ENCODE results near the gene JADE2. TPM values are rescaled to one million over a fixed set of nuclear protein-coding genes. Genes with fewer than 3 reads are reported as not detected.
"Not testable (repeated sequence)": the region's sequence is repeated elsewhere in the genome, so short reads cannot be mapped to it uniquely, and the experiment has no call there.

The JADE2 gene
- polyA plus RNA-seq, 3 donors: 2.1 to 10.2 (median 3.1) TPM

DNA sequence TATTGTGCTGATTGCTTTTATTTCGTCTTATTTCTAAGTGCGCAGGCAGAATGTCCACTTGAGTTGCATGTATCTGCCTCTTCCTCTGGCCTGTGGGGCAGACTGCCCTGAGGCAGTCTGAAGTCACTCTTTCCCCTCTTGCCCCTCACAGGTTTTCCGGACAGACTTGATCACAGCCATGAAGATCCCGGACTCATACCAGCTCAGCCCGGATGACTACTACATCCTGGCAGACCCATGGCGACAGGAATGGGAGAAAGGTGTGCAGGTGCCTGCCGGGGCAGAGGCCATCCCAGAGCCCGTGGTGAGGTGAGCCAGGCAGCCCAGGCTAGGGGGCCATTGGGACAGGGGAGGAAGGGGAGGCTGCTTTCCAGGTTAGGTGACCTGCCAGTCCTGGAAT, 26.4 kb downstream of the JADE2 start:
- intact Hi-C loops (cut with micrococcal nuclease): no loop called here
- Histone ChIP-seq H2AFZ (ENCODE audit: insufficient read depth, low read depth, low read length, poor library complexity, severe bottlenecking) (no peak overlapping the region), H3K4me2 (replicated peaks; ENCODE audit: extremely low read depth, low read length, poor library complexity, severe bottlenecking) (no peak overlapping the region), H3K4me1 (ENCODE audit: control insufficient read depth in 1 of 2, insufficient read depth in 2 of 2, low read length in 2 of 2) (peaks cover 26 to 33% of the 10 kb centered on the region in 2 donors), H3K27ac (ENCODE audit: low read depth in 1 of 2, low read length in 2 of 2) (no peak overlapping the region), H4K20me1 (ENCODE audit: insufficient read depth, low read length) (peaks cover 5% of the 10 kb centered on the region), H3K27me3 (ENCODE audit: control insufficient read depth in 2 of 2, insufficient read depth in 2 of 2, low read length in 2 of 2) (no peaks in the 10 kb centered on the region), H3K79me2 (ENCODE audit: insufficient read depth, low read length) (no peaks in the 10 kb centered on the region), H3K9me3 (replicated peaks in 1 of 2; ENCODE audit: control insufficient read depth in 1 of 2, insufficient read depth in 1 of 2, low read length in 2 of 2) (no peaks in the 10 kb centered on the region), H3K4me3 (replicated peaks in 1 of 3; ENCODE audit: low read depth in 2 of 3, low read length in 3 of 3) (no peak overlapping the region), H3K9ac (ENCODE audit: insufficient read depth, low read length, poor library complexity, severe bottlenecking) (no peak overlapping the region), H3K36me3 (replicated peaks in 1 of 2; ENCODE audit: control insufficient read depth in 1 of 2, insufficient read depth in 2 of 2, low read length in 2 of 2) (peaks cover 18 to 44% of the 10 kb centered on the region in 2 donors)
- 100% methylated on average over 1 of the region's 8 CpGs for WGBS (ENCODE audit: insufficient coverage)
- Mint-ChIP-seq H3K36me3 (peaks cover 40 to 41% of the 10 kb centered on the region in 2 donors), H3K4me3 (no peak overlapping the region), H3K4me1 (peaks cover 31% of the 10 kb centered on the region), H3K9me3 (peaks cover 0 to 2% (median 0%) of the 10 kb centered on the region in 7 donors), H3K27ac (peak overlapping the region in 2 of 7 donors; percentile 2 to 33), H3K27me3 (ENCODE audit: low read depth in 3 of 3) (peaks cover 0 to 2% (median 0%) of the 10 kb centered on the region in 3 donors)
- no peak for DNase-seq
- TF ChIP-seq, protein P1, sequence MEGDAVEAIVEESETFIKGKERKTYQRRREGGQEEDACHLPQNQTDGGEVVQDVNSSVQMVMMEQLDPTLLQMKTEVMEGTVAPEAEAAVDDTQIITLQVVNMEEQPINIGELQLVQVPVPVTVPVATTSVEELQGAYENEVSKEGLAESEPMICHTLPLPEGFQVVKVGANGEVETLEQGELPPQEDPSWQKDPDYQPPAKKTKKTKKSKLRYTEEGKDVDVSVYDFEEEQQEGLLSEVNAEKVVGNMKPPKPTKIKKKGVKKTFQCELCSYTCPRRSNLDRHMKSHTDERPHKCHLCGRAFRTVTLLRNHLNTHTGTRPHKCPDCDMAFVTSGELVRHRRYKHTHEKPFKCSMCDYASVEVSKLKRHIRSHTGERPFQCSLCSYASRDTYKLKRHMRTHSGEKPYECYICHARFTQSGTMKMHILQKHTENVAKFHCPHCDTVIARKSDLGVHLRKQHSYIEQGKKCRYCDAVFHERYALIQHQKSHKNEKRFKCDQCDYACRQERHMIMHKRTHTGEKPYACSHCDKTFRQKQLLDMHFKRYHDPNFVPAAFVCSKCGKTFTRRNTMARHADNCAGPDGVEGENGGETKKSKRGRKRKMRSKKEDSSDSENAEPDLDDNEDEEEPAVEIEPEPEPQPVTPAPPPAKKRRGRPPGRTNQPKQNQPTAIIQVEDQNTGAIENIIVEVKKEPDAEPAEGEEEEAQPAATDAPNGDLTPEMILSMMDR (IDR thresholded peaks at IDR 0.05): no peak

DNA sequence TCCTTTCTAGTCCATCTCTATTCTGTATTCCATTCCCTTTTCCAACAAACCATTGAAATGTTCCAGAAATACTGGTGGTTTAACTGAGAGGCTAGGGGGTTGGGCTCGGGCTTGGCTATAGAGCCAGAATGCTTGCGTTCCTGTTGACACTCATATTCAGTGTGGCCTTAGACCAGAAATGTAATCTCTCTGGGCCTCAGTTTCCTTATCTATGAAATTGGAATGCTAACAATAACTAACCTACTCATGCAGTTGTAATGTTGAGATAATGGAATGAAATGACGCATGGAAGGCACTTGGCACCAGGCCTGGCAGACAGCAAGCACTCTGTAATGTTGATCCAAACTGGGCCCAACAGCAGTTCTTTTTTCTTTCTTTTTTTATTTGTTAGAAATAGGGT, 26.8 kb downstream of the JADE2 start:
- Histone ChIP-seq H2AFZ (ENCODE audit: insufficient read depth, low read depth, low read length, poor library complexity, severe bottlenecking) (no peak overlapping the region), H3K4me3 (replicated peaks in 1 of 3; ENCODE audit: low read depth in 2 of 3, low read length in 3 of 3) (no peak overlapping the region), H3K9ac (ENCODE audit: insufficient read depth, low read length, poor library complexity, severe bottlenecking) (no peak overlapping the region), H3K4me1 (ENCODE audit: control insufficient read depth in 1 of 2, insufficient read depth in 2 of 2, low read length in 2 of 2) (peaks cover 26 to 33% of the 10 kb centered on the region in 2 donors), H3K27me3 (ENCODE audit: control insufficient read depth in 2 of 2, insufficient read depth in 2 of 2, low read length in 2 of 2) (no peaks in the 10 kb centered on the region), H3K27ac (ENCODE audit: low read depth in 1 of 2, low read length in 2 of 2) (no peak overlapping the region), H3K79me2 (ENCODE audit: insufficient read depth, low read length) (no peaks in the 10 kb centered on the region), H4K20me1 (ENCODE audit: insufficient read depth, low read length) (peaks cover 3% of the 10 kb centered on the region), H3K4me2 (replicated peaks; ENCODE audit: extremely low read depth, low read length, poor library complexity, severe bottlenecking) (no peak overlapping the region), H3K9me3 (replicated peaks in 1 of 2; ENCODE audit: control insufficient read depth in 1 of 2, insufficient read depth in 1 of 2, low read length in 2 of 2) (no peaks in the 10 kb centered on the region), H3K36me3 (replicated peaks in 1 of 2; ENCODE audit: control insufficient read depth in 1 of 2, insufficient read depth in 2 of 2, low read length in 2 of 2) (peaks cover 18 to 44% of the 10 kb centered on the region in 2 donors)
- no CpG with 5 or more reads among the region's 3 CpGs for WGBS (ENCODE audit: insufficient coverage)
- Mint-ChIP-seq H3K27ac (peak overlapping the region in 1 of 7 donors; percentile 2), H3K27me3 (ENCODE audit: low read depth in 3 of 3) (peaks cover 0 to 2% (median 0%) of the 10 kb centered on the region in 3 donors), H3K9me3 (peaks cover 0 to 2% (median 0%) of the 10 kb centered on the region in 7 donors), H3K4me3 (no peak overlapping the region), H3K36me3 (peaks cover 42% of the 10 kb centered on the region in 2 donors), H3K4me1 (peaks cover 32% of the 10 kb centered on the region)
- intact Hi-C loops (cut with micrococcal nuclease): no loop called here
- DNase-seq: no peak
- TF ChIP-seq, protein P1 (IDR thresholded peaks at IDR 0.05): no peak

DNA sequence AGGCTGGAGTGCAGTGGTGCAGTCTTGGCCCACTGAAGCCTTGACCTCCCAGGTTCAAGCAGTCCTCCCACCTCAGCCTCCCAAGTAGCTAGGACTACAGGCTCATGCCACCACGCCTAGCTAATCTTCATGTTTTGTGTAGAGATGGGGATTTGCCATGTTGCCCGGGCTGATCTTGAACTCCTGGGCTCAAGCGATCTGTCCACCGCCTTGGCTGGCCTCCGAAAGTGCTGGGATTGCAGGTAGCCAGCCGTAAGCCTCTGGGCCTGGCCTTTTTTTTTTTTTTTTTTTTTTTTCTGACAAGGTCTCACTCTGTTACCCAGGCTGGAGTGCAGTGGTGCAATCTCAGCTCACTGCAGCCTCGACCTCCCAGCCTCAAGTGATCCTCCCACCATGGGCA, 27.2 kb downstream of the JADE2 start:
- H3K9ac ChIP-seq (ENCODE audit: insufficient read depth, low read length, poor library complexity, severe bottlenecking); H3K9me3 Mint-ChIP-seq; H3K4me3 Mint-ChIP-seq; H3K27ac ChIP-seq (ENCODE audit: low read depth in 1 of 2, low read length in 2 of 2); H3K4me3 ChIP-seq (replicated peaks in 1 of 3; ENCODE audit: low read depth in 2 of 3, low read length in 3 of 3); DNase-seq; H3K27me3 Mint-ChIP-seq (ENCODE audit: low read depth in 3 of 3); H2AFZ ChIP-seq (ENCODE audit: insufficient read depth, low read depth, low read length, poor library complexity, severe bottlenecking); H3K27me3 ChIP-seq (ENCODE audit: control insufficient read depth in 2 of 2, insufficient read depth in 2 of 2, low read length in 2 of 2); H4K20me1 ChIP-seq (ENCODE audit: insufficient read depth, low read length); H3K9me3 ChIP-seq (replicated peaks in 1 of 2; ENCODE audit: control insufficient read depth in 1 of 2, insufficient read depth in 1 of 2, low read length in 2 of 2); H3K4me2 ChIP-seq (replicated peaks; ENCODE audit: extremely low read depth, low read length, poor library complexity, severe bottlenecking); H3K79me2 ChIP-seq (ENCODE audit: insufficient read depth, low read length); intact Hi-C loops (cut with micrococcal nuclease): not testable (repeated sequence)
- Mint-ChIP-seq H3K27ac (peak overlapping the region in 1 of 7 donors; percentile 4), H3K4me1 (peaks cover 32% of the 10 kb centered on the region), H3K36me3 (peaks cover 40 to 41% of the 10 kb centered on the region in 2 donors)
- peaks cover 26 to 33% of the 10 kb centered on the region in 2 donors for H3K4me1 ChIP-seq (ENCODE audit: control insufficient read depth in 1 of 2, insufficient read depth in 2 of 2, low read length in 2 of 2)
- WGBS (ENCODE audit: insufficient coverage): 83% methylated on average over 1 of the region's 7 CpGs
- peaks cover 15 to 40% of the 10 kb centered on the region in 2 donors for H3K36me3 ChIP-seq (replicated peaks in 1 of 2; ENCODE audit: control insufficient read depth in 1 of 2, insufficient read depth in 2 of 2, low read length in 2 of 2)
